GM19240 (cell line): ENCODE data around the gene MAG.
A peak's percentile ranks its signal among the peaks of the same experiment; 100 is the strongest.

Experiments
- DNase-seq: peaks from one replicate; pipeline ENCODE4 v3.0.0; 2011; ENCODE audit warnings: low spot score; ENCODE audit not compliant: insufficient read length

MAG gene

DNA sequence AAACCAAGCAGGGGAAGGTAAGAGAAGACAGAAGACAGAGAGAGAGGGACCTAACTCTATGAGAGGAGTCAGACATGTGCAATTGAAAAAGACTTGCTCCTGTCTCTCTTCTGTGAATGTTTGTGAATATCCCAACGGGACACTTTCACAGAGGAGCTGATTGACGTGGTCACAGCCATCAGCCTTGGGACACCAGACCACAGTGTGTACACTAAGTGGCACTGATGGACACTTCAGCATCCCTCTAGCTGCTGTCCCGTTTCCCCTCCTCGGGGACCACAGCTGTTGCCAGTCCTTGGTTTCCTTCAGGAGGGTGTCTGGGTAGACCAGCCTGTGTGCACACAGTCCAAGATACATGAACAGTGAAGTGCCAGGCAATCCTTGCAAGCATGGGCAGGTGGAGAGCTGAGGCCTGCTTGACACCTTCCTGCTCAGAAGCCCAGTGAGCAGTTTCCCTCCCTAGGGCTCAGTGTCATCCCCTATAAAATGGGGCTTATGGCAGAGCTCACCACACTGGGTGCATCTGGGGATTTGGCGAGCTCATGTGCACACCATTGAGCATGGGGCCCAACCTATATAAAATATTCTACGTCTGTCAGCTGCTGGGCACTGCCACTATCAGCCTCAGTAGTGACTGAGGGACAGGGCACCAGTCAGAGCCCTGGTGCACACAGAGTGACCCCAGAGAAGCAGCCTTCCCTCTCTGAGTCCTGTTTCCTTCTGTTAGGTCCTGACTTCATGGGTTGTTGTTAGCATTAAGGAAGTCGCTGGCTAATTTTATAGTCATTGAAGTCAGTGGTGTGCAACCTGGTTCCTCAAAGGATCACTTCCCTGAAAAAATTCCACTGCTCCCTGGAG, 27.5 kb upstream of the MAG start:
- DNase-seq, result no peak

DNA sequence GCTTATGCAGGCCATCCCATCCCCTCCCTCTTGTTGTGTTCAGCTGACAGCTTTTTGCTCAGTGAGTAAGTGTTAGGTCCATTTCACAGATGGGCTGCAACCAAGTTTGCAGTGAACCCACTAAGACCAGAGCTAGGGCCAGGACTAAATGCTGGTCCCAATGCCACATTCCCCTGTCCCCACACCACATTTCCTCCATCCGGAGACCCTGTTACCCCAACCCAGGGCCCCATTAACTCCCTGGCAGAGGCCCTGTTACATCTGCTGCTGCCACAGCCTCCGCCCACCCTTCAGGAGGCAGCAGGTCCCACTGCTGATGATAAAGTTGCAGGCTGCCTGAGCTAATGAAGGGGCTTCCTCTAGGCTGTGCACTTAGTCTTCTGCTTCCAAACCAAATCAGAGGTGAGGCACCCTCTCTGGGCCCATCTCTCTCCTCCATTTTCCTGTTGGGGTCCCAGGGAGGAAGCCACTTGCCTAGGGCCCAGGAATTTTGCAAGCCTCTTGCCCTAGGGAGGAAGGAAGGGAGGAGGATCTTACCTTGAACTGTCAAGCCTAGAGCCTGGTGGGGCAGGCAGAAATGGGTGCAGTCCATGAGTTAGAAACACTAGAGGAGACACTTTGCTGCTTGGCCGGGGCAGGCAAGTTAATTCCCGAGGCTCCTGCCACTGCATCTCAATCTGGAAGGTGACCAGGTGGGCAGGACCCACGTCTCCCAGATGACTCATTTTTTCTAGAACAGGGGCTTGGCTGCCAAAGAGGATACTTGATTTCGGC, 26.6 kb upstream of the MAG start:
- DNase-seq, result no peak

DNA sequence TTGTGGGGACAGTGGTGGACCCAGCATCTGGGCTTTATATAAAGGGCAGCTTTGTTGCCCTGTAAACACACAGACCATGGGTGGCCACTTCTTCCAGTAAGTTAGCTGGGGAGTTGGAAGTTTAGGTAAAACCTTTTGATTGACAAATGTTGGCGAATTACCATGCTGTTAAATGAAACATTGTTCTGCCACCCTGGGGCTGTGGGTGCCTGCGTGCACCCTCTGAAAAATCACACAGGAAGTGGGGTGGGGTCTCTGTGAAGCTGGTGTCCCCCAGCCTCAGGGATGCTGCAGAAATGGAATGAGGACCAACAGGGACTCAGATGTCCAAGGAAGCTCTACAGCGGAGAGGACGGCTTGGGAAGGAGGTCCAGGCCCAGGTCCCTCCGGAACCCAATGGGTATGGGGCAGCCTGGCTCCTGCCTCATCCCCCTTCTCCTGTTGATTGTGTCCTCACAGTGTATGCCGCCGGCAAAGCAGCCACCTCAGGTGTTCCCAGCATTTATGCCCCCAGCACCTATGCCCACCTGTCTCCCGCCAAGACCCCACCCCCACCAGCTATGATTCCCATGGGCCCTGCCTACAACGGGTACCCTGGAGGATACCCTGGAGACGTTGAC, 26.0 kb upstream of the MAG start:
- DNase-seq, result no peak

DNA sequence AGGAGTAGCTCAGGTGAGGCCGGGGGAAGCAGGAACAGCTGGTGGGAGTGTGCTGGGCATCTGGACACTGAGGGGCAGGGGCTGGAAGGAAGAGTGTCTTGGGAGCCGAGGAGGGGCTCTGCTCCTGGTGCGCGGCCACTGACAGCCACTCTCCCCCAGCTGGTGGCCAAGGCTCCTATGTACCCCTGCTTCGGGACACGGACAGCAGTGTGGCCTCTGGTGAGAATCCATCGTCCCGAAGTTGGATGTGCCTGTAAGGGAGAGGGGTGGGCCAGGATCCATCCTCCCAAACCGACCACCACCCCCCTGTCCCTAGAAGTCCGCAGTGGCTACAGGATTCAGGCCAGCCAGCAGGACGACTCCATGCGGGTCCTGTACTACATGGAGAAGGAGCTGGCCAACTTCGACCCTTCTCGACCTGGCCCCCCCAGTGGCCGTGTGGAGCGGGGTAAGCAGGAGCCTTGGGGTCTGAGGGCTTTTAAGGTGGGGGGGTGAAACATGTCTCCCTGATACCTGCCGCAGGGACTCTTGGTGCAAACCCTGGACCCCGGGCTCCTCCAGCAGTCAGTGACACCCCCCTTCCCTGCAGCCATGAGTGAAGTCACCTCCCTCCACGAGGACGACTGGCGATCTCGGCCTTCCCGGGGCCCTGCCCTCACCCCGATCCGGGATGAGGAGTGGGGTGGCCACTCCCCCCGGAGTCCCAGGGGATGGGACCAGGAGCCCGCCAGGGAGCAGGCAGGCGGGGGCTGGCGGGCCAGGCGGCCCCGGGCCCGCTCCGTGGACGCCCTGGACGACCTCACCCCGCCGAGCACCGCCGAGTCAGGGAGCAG, 25.2 kb upstream of the MAG start:
- DNase-seq, result no peak

DNA sequence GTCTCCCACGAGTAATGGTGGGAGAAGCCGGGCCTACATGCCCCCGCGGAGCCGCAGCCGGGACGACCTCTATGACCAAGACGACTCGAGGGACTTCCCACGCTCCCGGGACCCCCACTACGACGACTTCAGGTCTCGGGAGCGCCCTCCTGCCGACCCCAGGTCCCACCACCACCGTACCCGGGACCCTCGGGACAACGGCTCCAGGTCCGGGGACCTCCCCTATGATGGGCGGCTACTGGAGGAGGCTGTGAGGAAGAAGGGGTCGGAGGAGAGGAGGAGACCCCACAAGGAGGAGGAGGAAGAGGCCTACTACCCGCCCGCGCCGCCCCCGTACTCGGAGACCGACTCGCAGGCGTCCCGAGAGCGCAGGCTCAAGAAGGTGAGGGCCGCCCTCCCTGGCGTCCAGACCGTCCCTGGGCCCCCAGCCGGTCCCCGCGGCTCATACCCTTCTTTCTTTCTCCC, 24.6 kb upstream of the MAG start:
- DNase-seq, result no peak

DNA sequence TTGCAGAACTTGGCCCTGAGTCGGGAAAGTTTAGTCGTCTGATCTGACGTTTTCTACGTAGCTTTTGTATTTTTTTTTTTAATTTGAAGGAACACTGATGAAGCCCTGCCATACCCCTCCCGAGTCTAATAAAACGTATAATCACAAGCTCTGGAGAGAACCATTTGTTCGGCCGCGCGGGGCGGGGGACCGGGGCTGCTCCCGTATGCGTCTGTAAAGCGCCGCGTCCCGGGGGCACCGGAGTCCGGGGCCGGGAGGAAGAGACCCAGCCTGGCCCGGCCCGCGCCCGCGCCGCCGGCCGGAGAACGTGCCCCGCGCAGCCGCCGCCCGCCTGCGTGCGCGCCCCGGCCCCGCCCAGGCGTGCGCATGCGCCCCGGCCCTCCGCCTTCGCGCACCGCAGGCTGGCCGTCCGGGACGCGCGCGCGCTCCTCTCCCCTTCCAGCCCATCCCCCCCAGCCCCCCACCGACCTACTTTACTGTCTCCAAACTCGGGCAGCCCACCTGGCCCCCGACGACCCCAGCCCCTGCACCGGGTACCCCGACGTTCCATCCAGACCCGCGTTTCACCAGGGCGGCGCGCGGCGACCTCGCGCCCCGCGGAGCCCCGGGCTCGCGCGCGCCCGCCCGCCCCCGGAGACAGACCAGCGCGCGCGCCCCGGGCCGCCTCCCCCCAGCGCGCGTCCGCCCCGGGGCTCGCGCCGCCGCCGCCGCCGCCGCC, 24.0 kb upstream of the MAG start:
- peak; percentile 85 for DNase-seq

DNA sequence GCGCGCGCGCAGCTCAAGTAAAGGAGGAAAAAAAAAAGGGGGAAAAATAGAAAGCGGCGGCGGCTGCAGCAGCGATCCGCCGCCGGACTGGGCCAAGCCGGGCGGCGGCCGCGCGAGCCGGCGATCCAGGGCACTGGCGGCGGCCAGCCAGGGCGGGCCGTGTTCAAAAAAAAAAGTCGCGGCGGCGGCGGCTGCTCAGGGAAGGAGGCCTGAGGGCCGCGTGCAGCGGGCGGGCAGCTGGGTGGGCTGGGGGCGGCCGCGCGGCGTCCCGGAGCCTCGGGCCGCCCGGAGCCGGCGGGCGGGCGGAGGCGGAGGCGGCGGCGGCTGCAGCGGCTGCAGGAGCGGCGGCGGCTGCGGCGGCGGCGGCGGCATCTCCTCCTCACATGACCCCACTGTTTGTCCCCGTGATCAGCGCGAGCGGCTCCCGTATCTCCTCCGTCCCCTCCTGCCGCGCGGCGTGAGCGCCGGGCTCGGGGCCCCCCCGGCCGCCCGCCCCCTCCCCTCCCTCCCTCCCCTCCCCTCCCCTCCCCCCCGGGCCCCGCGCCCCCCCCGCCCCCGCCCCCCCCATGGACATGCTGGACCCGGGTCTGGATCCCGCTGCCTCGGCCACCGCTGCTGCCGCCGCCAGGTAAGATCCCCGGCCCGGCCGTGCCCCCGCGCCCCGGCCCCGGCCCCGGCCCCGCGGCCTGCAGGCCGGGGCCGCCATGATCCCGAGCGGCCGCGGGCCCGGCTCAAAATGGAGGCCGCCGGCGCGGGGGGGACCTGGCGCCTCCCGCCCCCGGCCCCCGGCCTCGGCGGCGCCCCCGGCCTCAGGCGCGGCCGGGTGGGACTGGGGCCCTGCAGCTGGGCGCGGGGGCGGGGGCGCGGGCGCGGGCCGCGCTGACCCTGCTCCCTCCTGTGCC, 23.2 kb upstream of the MAG start, which contains the start of gene USF2:
Gene USF2 (plus strand): TSS at position 427 of the 902 bp plus-strand sequence. CDS start 140 bp downstream, at position 567.
- DNase-seq, result peak; percentile 73

DNA sequence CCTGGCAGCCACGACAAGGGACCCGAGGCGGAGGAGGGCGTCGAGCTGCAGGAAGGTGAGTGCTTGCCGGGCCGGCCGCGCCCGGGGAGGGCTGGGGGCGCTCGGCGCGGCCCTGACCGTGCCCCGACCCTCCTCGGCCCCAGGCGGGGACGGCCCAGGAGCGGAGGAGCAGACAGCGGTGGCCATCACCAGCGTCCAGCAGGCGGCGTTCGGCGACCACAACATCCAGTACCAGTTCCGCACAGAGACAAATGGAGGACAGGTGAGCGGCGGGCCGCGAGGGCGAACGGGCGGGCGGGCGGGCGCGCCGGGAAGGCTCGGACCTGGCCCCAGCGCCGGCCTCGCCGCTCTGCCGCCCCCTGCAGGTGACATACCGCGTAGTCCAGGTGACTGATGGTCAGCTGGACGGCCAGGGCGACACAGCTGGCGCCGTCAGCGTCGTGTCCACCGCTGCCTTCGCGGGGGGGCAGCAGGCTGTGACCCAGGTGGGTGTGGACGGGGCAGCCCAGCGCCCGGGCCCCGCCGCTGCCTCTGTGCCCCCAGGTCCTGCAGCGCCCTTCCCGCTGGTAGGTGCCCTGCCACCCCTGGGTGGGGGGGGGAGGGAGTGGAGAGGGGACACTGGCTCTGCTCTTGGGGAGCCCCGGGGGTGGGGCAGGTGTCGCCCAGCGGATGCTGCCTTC, 22.4 kb upstream of the MAG start:
- peak; percentile 75 for DNase-seq

DNA sequence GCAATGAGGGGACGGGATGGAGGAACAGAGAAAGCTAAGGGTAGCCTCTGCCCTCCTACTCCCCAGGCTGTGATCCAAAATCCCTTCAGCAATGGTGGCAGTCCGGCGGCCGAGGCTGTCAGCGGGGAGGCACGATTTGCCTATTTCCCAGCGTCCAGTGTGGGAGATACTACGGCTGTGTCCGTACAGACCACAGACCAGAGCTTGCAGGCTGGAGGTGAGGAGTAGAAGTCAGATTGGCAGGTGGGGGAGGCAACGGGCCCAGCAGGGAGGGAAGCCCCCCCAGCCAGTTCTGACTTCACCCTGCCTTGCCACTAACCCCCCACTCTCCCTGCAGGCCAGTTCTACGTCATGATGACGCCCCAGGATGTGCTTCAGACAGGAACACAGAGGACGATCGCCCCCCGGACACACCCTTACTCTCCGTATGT, 21.6 kb upstream of the MAG start:
- no peak for DNase-seq

DNA sequence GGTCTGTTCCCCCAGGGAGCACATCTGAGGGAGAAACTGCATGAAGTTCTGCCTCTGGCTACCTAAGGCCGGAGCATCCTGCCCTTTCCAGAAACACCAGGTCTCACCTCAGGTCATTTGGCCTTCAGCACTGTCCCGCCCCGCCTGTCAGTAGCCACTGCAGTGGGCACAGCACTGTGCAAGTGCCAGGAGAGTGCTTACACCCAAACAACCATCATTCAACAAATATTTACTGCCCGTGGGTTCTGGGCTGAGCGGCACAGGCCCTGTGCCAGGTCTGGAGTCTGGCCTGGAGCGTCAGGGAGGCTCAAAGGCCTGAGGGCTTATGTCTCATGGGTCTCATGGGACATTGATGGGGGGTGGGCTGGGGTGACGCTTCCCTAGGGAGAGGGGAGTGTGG, 20.4 kb upstream of the MAG start:
- DNase-seq, result no peak

DNA sequence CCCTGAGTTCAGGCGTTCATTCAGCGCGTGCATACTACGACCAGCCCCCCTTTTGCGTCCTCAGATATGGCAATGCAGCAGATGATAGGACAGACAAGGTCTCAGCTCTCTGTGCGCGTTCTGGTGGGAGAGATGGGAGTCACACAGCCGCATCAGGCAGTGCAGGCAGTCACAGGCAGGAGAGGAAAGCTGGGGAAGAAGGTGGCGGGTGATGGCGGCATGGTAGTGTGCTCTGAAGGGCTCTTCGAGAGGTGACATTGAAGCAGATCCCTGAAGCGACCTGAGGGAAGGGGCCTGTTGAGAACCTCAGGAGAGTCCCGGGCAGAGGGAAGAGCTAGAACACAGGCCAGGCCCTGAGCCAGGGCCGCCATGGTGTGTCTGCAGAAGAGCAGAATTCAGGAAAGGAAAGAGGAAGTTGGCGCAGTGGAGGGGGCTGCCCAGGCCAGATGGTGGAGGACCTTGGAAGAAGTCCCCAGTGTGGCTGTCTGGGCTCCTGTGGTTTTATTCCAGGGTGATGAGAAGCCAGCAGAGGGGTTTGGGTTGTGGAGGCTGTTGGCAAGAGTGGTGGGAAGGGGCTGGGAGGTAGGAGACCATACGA, 19.7 kb upstream of the MAG start:
- no peak for DNase-seq

DNA sequence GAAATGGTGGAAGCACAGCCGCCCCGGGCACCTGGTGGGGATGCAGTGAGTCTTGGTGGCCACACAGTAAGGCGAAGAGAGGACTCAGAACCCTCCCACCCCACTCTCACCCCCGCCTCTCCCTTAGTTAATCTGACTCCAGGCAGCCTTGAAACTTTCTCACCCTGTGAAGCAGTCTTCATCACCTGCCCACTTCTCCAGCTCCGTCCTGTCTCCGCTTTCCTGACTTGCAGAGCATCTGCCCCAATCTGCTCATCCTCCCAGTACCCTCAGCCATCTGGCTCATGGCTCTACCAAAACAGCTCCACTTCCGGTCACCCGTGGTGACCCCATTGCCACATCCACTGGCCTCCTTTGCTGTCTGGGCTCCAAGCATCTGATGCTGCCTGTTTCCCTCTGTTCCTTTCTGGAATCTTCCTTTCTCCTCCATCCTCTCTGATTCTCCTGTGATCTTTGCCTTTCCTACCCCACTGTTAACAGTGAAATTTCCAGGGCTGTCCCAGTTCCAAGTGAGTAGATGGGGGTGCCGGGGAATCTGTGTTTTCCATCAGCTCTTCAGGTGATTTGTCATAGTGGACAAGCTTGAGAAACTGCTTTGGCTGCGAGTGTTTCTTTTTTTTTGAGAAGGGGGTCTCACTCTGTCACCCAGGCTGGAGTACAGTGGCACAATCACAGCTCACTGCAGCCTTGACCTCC, 18.9 kb upstream of the MAG start:
- DNase-seq, result no peak

DNA sequence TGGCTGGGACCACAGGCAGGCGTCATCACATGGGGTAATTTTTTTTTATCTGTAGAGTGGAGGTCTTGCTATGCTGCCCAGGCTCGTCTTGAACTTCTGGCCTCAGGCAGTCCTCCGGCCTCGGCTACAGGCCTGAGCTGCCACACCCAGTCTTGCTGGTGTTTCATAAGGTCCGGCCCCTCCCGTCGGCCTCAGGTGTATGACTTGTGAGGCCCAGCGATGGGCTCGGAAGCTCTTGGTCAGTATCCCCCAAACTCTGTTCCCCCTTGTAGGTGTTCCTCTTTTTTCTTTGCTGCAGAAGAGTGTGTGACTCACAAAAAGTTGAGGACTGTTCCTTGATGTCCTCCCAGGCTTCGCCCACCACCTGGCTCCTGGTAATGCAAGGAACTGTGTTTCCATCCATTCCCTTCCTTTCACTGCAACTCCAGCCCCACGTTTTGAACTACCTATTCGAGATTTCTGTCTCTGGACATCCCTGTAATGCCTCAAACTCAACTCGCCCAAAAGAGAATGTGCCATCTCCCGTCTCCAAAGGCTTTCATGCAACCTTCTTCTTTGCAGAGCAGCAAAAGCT, 18.2 kb upstream of the MAG start:
- no peak for DNase-seq

DNA sequence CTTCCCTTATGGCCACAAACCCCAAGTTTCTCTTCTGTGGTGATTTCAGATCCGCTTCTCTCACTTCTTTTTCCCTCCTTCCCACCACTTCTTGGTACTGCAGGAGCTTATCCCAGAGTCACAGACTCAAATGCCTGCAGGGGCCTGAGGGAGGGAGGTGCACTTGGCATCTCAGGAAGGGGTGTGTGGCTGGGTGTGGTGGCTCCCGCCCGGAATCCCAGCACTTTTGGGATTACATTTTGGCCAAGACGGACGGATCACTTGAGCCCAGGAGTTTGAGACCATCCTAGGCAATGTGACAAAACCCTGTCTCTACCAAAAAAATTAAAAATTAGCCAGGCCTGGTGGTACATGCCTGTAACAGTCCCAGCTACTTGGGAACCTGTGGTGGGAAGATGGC, 17.6 kb upstream of the MAG start:
- no peak for DNase-seq

DNA sequence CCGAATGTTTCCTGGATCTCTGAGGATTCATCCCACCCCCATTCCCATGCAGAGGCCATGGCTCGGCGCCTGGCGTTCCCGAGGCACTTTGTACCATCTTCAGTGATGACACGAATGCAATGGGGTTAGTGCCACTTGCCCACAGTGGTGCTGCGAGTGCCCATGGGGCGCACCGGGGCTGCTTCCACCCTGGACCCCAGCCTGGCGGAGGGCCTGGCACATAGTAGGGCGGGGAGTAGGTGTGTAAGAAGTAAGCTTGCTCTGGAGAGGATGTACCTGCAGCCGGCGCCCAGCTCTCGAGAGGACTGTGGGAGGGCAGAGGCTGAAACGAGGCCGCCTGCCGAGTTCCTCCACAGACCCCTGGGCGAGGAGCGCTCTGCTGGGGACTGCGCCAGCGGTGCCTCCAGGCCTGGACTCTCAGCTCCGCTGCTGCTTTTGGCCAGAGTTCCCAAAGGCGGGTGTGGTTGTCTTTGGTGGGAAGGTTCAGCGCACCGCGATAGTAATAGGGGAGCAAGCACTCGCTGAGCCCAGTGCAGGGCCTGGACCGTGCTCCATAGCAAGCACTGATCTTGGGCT, 15.2 kb upstream of the MAG start:
- DNase-seq, result no peak

DNA sequence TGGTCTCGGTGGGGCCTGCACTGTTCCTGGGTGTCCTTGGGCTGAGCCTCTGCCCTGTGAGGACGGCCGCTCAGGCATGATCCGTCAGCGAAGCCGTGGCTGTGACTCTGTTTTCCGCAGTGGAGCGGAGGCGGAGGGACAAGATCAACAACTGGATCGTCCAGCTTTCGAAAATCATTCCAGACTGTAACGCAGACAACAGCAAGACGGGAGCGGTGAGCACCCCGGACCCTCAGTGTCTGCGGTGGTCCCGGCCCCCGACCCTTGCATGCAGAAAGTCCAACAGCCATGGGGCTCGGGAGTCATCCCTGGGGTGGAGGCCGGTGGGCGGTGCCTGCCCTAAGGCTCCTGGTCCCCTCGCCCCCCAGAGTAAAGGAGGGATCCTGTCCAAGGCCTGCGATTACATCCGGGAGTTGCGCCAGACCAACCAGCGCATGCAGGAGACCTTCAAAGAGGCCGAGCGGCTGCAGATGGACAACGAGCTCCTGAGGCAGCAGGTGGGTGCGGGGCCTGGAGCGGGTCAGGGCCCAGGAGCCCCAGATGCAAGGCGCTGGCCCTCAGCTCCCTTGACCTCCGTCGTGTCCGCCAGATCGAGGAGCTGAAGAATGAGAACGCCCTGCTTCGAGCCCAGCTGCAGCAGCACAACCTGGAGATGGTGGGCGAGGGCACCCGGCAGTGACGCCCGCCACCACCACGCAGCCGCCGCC, 13.2 kb upstream of the MAG start:
- no peak for DNase-seq

DNA sequence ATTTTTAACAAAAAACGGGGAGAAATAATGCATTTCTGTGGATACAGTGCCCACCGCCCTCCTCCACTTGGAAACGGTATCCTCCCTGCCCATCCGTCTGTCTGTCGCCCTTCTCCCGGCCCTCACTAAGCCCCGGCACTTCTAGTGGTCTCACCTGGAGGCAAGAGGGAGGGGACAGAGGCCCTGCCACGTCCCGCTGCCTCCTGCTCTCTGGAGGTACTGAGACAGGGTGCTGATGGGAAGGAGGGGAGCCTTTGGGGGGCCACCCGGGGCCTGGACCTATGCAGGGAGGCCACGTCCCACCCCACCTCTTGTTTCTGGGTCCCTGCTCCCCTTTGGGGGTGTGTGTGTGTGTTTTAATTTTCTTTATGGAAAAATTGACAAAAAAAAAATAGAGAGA, 12.6 kb upstream of the MAG start:
- no peak for DNase-seq
